GM18519 (cell line): ENCODE results near the gene CDO1.

ENCODE experiments used
- ATAC-seq: cut with Tn5 transposase; IDR thresholded peaks from one replicate; pipeline ENCODE4 v1.9.1; 2021; ENCODE audit warnings: mild to moderate bottlenecking, moderate library complexity; ENCODE audit not compliant: unreplicated experiment, low FRiP score

Gene CDO1

GRCh38 chr5:115816226-115817081, at the start of gene CDO1:
Gene CDO1 (minus strand): TSS chr5:115816659. CDS start chr5:115816397, 262 bp downstream.
- no peak for ATAC-seq

- no peak for ATAC-seq
These were observed 42.9 kb upstream of the CDO1 start for GRCh38 chr5:115859378-115859777.

- no peak for ATAC-seq
These were observed 41.9 kb upstream of the CDO1 start for GRCh38 chr5:115858396-115858795.

GRCh38 chr5:115857626-115858349, 41.3 kb upstream of the CDO1 start:
- no peak for ATAC-seq

- ATAC-seq: no peak
These were observed 40.6 kb upstream of the CDO1 start for GRCh38 chr5:115857057-115857479.

GRCh38 chr5:115855959-115856358, 39.5 kb upstream of the CDO1 start:
- no peak for ATAC-seq

- no peak for ATAC-seq
These were observed 37.7 kb upstream of the CDO1 start for GRCh38 chr5:115854139-115854538.

GRCh38 chr5:115850744-115851416, 34.4 kb upstream of the CDO1 start:
- no peak for ATAC-seq

GRCh38 chr5:115849258-115849798, 32.9 kb upstream of the CDO1 start:
- ATAC-seq: no peak

GRCh38 chr5:115847290-115847689, 30.8 kb upstream of the CDO1 start:
- ATAC-seq: no peak

- no peak for ATAC-seq
These were observed 27.9 kb upstream of the CDO1 start for GRCh38 chr5:115844321-115844817.

GRCh38 chr5:115843444-115844130, 27.1 kb upstream of the CDO1 start:
- no peak for ATAC-seq

GRCh38 chr5:115842952-115843351, 26.5 kb upstream of the CDO1 start:
- ATAC-seq: no peak

- peak; percentile 17 for ATAC-seq
These were observed 25.9 kb upstream of the CDO1 start for GRCh38 chr5:115842089-115842935.

GRCh38 chr5:115841382-115842088, 25.1 kb upstream of the CDO1 start, which contains the start of the genes AP3S1 and ATG12:
Gene AP3S1 (plus strand): TSS chr5:115841935. CDS start chr5:115842038, 103 bp downstream.
Gene ATG12 (minus strand): TSS chr5:115841565. CDS start chr5:115841552, 13 bp downstream.
- peak; percentile 81 for ATAC-seq

GRCh38 chr5:115840873-115841272, 24.4 kb upstream of the CDO1 start:
- no peak for ATAC-seq

GRCh38 chr5:115838885-115839518, 22.5 kb upstream of the CDO1 start:
- ATAC-seq: no peak

GRCh38 chr5:115835481-115835880, 19.0 kb upstream of the CDO1 start:
- ATAC-seq: no peak
